IPS-18c (cell line): ENCODE data around the gene FAM168A.

ENCODE experiments used
- H3K4me3 ChIP-seq: 2 replicates; pipeline ENCODE4 v1.7.0; 2013; ENCODE audit warnings: low read depth, mild to moderate bottlenecking, low read length, moderate library complexity; ENCODE audit not compliant: insufficient read depth
- H3K9me3 ChIP-seq: one replicate; pipeline ENCODE4 v1.6.1; 2013; ENCODE audit warnings: mild to moderate bottlenecking, low read length, moderate library complexity; ENCODE audit not compliant: control insufficient read depth, insufficient read depth

The FAM168A gene, protein sequence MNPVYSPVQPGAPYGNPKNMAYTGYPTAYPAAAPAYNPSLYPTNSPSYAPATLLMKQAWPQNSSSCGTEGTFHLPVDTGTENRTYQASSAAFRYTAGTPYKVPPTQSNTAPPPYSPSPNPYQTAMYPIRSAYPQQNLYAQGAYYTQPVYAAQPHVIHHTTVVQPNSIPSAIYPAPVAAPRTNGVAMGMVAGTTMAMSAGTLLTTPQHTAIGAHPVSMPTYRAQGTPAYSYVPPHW

GRCh38 chr11:73597956-73598718, at the start of gene FAM168A:
TSS of gene FAM168A (minus strand) at chr11:73598112. CDS start at chr11:73468474, 129,638 bp downstream.
- H3K9me3 ChIP-seq = no peaks in the 10 kb centered on the region
- peak within 1 kb of the TSS; percentile 90 for H3K4me3 ChIP-seq

DNA sequence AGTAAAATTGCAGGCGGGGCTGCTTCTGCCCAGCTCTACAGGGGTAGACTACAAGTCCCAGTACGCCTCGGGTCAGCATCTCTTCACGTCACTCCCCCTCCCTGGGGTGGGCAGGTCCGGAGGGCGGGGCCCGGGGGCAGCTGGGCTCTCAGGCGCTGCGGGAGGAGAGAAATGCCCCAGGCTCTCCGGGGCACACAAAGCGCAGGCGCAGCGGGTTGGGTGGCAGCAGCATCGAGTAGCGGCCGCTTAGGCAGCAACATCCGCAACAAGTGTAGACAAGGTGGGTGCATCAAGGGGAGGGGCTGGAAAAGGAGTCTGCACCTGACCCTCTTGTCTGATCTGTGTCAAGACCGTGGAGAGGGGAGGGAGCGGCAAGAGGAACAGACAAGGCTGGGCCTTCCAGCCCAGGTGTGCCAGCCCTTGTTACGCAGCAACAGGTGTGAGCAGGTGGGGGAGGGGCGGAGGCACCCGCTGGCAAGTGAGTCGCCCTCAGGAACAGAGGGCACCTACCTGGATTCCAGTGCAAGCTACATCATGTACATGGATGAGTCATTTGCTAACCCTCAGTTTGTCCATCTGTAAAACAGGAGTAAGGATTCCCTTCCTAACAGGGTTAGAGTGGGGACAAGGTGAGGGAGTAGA, 49.7 kb upstream of the FAM168A start:
- Histone ChIP-seq H3K4me3 (peak overlapping the region; percentile 22; the same call in 1 of the 2 replicates), H3K9me3 (no peaks in the 10 kb centered on the region)

DNA sequence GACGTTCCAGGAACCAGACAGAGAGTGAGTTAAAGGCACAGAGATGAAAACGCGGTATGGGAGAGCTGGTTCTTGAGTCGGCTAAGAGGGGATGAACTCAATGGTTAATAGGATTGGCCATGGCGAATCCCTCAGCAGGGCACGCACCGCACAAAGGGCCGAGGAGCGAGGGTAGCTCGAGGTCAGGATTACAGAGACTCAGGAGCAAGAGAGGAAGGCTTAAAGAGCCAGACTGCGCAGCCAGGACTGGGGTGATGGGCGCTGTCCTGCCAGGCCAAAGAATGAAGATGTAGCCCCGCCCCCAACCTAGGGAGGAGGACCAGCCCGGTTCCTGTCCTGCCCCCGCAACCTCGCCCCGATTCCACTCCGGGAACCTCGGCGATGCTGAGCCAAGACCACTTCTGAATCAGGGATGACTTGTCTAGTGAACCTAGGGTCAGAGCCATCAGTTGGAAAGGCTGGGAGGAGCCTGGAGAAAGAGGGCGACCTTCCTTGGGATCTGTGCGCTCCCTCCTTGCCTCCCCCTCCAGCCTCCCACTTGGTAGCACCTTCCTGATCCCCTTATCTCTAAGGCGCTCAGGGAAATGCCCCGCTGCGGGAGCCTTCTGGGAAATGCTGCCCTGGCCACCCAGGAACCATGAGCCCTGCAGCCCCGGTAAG, 48.2 kb upstream of the FAM168A start, which contains the start of gene PLEKHB1:
PLEKHB1 (plus strand) TSS at position 610 of the 660 bp plus-strand sequence; CDS start at position 638, 28 bp downstream.
- peak within 1 kb of the TSS; percentile 59 for H3K4me3 ChIP-seq
- H3K9me3 ChIP-seq = no peaks in the 10 kb centered on the region

DNA sequence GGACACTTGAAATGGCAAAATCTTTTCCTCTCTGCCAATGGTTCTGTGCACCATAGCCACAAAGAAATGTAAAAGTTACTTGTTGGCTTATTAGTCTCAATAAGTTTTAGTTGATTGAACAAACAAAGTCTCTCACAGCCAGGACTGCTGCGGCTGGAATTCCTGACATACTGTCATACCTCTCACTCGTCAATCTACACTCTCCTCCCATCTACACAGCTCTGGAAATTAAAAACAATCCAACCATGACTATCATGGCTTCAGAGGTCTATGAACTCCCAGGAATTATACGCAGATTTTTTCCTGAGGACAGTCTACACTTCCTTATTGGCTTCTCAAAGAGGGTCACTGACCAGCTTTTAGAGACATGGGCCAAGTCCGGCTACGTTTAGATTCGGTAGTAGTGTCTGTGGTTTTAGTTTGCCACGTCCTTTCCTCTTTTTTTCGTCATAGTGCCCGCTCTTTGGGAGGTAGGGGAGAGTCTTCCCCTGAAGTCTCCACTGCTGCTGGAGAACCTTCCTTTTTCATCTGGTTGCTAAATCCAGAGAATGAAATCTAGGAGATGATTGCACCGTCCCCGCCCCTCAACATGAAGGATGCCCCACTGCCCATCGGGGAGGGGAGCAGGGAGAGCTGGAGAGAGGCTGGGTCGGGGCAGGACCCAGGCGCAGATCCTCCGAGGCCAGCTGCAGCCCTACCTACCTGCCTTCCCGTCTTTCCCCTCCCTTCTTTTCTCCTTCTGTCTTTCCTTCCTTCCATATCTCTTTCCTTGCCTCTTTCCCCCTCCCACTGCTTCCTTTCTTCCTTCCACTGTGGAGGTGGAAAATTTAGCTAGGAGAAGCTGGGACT, 47.4 kb upstream of the FAM168A start:
- Histone ChIP-seq H3K9me3 (no peaks in the 10 kb centered on the region), H3K4me3 (peak overlapping the region; percentile 59)

DNA sequence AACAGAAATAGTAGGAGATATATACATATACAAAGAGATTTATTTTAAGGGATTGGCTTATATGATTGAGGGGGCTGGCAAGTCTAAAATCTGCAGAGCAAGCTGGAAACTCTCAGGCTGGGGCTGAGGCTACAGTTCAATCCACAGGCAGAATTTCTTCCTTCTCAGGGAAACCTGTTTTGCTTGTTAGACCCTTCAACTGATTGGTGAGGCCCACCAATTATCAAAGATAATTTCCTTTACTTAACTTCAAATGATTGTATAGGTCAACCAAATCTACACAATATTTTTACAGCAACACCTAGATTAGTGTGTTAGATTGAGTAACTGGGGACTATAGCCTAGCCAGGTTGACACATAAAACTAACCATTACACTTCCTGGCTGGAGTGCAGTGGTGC, 43.8 kb upstream of the FAM168A start:
- Histone ChIP-seq H3K4me3 (no peak overlapping the region), H3K9me3 (no peaks in the 10 kb centered on the region)

DNA sequence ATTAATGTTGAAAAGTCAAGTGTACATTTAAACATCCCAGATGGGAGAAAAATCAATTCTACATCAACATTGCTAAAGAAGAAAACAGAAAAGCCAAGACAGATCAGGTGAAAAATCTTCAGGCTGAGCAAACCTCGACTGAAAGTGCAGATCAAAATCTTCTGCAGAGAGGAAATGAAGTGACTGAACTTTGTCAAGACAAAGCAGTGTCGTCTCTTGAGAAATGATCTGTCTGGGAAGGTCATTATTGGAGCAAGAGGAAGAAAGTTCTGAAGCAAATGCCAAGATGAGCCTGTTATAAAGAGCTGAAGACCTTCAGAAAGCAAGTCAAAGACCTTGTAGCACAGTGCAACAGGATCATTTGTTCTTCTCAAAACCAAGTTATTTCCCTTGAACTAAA, 42.7 kb upstream of the FAM168A start:
- Histone ChIP-seq H3K4me3 (no peak overlapping the region), H3K9me3 (no peaks in the 10 kb centered on the region)

- Histone ChIP-seq H3K9me3 (no peaks in the 10 kb centered on the region), H3K4me3 (no peak overlapping the region)
Observed at GRCh38 chr11:73637012-73637411, 39.1 kb upstream of the FAM168A start.

DNA sequence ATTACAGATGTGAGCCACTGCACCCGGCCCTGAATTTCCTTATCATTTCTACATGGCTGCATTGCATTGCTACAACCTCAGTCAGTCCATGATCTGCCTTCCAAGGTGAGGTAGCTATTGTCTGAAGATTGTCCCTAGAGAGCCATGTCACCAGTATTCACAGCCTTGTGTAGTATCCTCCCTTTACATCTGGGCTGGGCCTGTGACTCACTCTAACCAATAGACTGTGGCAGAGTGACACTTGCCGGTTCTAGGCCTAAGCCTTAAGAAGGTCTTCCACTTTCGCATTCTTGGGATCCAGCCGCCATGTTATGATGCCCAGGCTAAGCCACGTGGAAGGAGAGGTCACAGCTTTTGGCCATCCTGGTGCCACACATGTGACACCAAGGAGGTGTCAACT, 38.3 kb upstream of the FAM168A start:
- H3K9me3 ChIP-seq = no peaks in the 10 kb centered on the region

GRCh38 chr11:73635721-73636120, 37.8 kb upstream of the FAM168A start:
- H3K9me3 ChIP-seq = no peaks in the 10 kb centered on the region
- no peak overlapping the region for H3K4me3 ChIP-seq

More for the DNA sequence above, 38.3 kb upstream of the FAM168A start:
- H3K4me3 ChIP-seq = no peak overlapping the region; the same call in 1 of the 2 replicates

GRCh38 chr11:73633999-73634398, 36.1 kb upstream of the FAM168A start:
- Histone ChIP-seq H3K9me3 (no peaks in the 10 kb centered on the region), H3K4me3 (no peak overlapping the region)

DNA sequence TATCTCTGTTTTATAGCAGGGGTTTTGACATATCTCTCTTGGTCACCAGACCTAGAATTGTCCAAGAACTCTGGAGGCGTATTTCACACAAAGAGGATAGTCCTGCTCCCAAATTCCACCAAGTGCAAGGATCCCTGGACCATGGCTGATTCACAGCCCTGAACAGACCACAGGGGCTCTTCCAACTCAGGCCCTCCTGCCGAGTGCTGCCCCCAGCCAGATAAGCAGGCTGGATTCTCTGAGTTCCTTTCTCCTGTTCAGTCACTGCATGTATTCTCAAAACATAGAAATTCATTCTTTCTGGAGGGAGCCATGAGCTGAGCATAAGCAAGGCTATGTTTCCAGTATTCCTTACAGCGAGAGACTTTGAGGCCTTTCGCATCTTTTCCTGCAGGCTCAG, 35.1 kb upstream of the FAM168A start:
- Histone ChIP-seq H3K4me3 (no peak overlapping the region), H3K9me3 (no peaks in the 10 kb centered on the region)

DNA sequence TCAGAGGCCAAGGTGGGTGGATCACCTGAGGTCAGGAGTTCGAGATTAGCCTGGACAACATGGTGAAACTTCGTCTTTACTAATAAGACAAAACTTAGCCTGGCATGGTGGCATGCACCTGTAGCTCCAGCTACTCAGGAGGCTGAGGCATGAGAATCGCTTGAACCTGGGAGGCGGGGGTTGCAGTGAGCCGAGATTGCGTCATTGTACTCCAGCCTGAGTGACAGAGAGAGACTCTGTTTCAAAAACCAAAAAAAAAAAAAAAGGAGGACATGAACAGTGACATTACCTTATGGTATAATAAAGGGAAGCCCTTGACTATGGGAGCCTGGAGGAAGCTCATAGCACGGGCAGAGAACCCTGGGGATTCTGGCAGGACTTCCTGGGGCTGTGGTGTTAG, 32.0 kb upstream of the FAM168A start:
- H3K4me3 ChIP-seq = no peak overlapping the region
- no peaks in the 10 kb centered on the region for H3K9me3 ChIP-seq

- no peaks in the 10 kb centered on the region for H3K9me3 ChIP-seq
- no peak overlapping the region for H3K4me3 ChIP-seq
Observed at GRCh38 chr11:73625696-73626318, 27.9 kb upstream of the FAM168A start.

DNA sequence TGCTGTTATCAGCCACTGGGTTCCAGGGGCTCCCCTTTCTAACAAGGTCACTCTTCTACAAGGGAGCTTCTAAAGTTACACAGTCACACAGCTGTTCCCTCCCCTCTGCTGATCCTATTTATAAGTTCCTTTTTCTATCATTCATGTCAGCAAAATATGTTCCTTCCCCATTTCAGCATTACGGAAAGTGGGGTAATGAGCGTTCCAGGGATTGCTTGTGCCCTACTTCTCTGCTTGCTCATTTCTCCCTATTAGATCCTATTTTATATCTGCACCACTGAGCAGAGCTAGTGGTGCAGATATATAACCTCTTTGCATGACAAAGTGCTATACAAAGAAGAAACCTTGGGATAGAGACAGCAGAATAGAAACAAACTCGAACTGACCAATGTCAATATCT, 25.8 kb upstream of the FAM168A start:
- Histone ChIP-seq H3K9me3 (no peaks in the 10 kb centered on the region), H3K4me3 (no peak overlapping the region)

DNA sequence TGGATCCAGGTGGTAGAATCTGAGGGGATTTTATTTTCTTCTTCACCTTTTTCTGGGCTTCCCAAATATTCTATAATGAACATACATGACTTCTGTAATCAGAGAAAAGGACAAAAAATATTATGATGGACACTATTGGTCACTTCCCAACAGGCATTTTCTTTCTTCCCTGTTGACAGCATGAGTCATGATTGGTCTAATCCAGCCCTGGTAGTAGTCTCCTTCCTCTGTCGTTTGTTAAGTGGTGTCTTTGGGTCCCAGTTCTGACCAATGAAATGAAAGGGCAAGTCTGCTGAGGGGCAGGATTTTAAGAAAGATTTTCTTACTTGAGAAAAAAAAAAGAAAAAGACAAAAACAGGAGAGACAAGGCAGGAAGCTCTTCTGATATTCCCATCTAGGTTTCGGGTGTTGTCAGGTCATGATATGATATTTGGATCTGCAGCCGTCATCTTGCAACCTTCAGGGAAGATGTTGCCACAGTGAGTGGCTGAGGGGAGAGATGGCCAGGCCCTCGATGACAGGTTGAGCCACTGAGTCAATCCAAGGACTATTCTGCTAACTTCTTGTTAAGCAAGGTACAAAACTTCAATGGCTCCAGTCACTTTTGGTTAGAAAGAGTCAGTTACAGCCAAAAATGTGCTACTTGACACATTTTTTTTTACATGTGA, 25.1 kb upstream of the FAM168A start:
- no peak overlapping the region for H3K4me3 ChIP-seq
- H3K9me3 ChIP-seq = no peaks in the 10 kb centered on the region

DNA sequence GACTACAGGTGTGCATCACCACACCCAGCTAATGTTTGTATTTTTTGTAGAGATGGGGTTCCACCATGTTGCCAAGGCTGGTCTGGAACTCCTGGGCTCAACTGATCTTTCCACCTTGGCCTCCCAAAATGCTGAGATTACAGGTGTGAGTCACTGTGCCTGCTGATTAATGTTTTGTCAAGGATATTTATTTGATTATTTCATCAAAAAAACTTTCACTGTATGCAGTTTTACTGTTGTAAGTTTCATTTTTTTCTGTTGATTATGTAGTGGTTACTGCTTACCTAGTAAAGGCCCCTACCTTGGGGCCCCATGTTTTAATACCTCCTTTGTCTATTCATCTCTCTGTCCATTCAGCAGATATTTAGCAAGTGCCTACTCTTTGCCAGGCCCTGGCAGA, 16.7 kb upstream of the FAM168A start:
- no peak overlapping the region for H3K4me3 ChIP-seq
- H3K9me3 ChIP-seq = peaks cover 2% of the 10 kb centered on the region
